DMS153 (cell line): ENCODE data around the gene DGCR6L.
"Not testable (repeated sequence)": the region's sequence is repeated elsewhere in the genome, so short reads cannot be mapped to it uniquely, and the experiment has no call there.

Source experiments
- DNase-seq: peaks from one replicate; lab custom pipeline; 2025; lab: John Stamatoyannopoulos, UW

The DGCR6L gene

DNA sequence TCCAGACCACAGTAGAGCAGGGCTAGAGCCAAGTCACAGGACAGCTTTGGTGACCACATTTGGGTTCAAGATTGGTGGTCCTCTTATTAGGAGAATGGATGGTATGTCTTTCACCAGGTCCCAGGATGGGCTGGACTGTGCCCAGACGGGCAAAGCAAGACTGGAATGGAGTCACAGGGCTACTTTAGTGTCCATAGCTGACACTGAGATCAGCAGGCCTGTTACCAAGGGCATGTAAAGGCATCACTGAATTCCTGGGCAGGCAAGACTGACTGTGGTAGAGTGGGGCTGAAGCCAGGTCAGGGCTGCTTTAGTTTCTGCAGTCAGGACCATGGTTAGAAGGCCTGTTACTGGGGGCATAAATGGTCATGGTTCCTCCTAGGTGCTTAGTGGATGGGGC, 6.1 kb upstream of the DGCR6L start:
- not testable (repeated sequence) for DNase-seq

DNA sequence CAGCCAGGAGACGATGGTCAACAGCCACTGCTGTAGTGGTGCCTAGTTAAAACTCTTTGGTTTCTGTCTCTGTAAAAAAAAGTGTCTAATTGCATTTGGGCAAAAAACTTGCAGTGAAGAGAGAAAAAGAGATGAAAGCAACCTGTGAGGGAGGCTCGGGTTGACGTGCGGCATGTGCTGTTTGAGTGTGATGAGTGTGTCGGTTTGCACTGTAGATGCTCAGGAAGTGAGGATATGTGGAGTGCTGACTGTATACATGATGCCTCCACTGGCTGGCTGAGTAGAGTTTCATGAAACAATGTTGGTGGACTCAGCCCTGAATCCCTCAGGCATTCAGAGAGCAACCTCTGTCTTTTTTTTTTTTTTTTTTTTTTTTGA, 4.3 kb upstream of the DGCR6L start:
- DNase-seq = no peak

DNA sequence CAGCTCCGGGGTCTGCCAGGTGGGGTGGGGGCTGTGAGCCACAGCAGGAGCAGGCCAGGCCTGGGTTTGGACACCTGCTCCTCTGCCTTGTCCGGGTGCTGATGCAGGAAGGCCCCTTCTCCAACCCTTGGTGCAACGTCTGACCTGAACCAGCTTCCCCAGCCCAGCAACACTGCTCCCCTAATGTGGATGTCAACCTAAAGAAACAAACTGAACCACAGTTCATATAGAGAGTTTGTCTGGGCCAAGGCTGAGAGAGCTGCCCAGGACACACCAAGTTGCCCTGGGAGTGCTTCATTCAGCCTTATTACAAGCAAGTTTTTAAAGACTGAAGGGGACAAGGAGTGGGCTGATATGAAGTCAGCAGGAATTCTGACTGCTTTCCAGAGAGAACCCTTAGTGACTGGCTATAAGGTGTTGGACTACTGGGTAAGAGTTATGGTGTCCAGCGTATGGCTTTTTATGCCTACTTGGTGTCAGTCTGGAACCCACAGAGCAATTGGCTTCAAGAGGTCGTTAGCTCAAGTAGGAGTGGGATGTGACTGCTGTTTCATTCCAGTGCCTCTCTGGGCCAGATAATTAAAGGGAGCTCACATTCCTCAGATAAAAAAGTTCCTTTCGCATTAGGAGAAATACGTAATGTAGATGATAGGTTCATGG, 1.8 kb upstream of the DGCR6L start:
- not testable (repeated sequence) for DNase-seq

DNA sequence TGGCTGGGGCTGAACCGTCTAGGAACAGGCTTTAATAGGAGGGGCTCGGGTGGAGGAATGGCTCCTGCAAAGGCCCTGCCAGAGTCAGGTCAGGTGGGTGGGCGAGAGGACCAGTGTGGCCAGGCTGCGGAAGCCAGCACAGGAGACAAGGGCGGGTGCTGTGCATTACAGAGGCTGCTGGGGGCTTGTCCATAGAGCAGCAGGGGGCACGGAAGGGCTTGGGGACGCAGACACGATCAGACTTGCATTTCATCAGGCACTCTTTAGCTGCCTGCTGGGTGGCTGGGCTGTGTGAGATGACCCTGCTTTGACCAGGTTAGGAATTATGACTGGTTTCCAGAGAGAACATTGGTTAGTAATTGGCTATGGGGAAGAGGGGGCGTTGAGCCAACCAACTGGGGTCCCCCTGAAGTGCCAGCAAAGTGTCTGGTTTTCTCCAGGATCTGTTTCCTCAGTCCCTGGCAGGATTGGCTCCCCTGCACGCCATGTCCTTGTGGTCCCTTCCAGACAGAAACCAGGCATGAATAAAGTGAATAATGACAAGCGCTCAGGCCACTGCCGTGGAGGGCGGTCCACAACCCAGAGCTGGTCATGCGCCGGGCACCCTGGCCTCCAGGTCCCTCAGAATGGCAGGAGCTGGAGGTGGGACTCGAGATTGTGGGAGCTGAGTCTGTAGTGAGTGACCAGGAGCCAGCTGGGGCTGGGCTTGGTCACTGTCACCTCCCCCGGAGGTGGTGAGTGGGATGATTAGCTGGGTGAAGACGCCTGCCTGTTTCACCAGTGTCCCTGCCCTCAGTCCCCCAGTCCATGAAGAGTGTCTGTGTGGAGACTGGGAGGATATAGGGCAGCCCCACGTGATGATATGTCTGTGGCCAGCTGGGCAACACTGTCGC, 1.0 kb upstream of the DGCR6L start:
- DNase-seq = not testable (repeated sequence)

DNA sequence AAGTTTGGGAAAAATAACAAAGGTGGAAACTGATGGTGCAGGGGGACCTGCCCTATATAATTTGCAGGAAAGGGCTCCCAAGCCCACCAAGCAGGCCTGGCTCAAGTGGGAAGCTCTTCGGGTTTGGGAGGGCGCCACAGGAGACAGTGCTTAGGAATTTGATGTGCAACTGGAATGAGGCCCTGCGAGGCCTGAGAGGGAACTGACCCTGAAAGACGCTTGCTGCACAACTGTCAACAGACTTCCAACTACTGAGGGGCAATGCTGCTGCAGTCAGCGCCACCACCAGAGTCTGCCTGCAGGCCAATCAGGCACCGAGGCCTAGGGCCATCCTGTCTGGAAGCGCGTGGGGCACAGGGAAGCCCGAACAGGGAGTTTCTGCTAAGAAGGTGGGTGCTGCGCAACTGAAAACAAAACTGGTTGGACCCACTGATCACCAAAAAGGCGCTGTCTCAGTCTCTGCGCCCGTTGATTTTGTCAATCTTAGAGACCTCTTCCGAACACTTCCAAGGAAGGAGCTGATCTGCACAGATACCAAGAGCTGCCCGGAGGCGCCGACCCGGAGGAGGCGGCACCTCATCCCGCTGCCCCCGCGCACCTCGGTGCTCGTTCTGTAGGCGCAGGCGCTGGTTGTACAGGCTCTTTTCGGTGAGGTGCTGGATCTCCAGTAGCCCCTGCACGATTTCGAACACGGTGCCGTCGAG, 667 bp downstream of the DGCR6L start:
- no peak for DNase-seq

DNA sequence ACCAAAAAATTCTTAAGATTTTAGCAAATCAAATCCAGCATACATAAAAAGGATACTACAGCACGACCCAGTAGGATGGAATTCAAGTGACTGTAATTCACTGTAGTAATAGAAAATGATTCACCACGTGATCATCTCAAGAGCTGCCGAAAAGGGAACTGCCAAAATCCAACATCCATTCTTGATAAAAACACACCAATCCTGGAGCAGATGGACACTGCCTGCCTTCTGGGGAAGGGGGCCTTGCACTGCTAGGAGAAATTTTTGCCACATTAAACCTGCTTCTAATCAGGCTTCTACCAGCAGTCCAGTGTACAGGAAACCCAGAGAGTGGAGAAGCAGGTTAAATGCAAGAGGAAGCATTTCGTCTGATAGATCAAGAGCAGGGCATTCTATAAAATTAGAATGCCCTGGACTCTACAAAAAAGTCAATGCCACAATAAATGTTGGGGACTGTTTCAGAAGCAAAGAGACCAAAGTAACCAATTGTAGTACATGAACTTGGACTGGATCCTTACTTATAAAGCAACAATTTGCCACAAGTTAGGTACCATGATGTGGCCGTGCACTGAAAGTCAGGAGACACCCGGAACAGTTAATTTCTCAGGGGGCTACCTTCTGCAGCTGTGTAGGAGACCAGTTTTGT, 1.7 kb downstream of the DGCR6L start:
- not testable (repeated sequence) for DNase-seq

DNA sequence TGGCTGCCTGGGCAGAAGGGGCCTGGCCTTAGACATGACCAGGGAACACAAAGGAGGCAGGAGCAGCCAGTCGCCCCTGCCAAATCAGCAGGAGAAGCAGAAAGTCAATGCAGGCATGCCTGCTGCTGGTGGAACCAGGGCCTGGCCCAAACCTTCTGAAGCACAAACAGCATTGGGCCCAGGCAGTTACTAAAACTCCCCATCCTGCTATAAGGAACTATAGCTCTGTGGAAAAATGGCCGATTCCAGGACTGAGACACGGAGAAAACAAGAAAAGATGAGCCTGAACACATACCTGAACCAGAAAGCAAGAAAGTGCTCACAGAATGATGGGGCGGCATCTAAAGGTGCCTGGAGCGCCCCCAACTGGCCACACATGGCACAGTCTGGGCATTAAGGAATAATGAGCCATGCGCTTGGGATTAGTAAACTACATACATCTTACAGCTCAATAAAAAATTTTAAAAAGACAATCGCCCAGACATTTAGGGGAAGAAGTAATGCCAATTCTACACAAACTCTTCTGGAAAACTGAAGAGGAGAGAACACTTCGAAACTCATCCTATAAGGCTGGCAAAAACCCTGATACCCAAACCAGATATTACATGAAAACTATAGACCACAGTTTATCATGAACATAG, 2.3 kb downstream of the DGCR6L start:
- not testable (repeated sequence) for DNase-seq

DNA sequence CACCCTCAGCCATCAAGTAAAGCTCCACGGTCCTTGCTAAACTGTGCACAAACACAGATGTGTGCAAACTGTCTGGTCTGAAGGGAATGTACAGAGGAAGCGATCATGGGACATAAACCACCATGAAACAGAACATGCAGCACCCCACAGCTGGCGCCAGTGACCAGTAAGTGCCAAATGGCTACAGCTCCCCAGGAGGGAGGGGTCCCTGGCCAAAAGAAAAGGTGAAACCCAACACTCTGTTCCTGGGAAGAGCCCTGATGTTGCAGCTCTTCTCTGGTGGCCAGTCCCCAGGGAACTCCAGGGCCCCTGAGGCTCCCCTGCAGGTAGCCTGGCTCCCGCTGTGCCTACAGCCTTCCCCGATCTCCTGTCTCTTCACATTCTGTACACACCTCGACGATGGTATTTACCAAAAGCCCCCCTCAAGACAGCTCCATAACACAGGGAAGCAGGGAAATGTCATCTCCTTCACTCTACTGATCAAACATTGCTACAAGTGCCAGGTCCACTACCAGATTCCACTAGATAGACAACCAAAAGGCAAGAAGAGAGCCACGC, 2.9 kb downstream of the DGCR6L start:
- DNase-seq = no peak

DNA sequence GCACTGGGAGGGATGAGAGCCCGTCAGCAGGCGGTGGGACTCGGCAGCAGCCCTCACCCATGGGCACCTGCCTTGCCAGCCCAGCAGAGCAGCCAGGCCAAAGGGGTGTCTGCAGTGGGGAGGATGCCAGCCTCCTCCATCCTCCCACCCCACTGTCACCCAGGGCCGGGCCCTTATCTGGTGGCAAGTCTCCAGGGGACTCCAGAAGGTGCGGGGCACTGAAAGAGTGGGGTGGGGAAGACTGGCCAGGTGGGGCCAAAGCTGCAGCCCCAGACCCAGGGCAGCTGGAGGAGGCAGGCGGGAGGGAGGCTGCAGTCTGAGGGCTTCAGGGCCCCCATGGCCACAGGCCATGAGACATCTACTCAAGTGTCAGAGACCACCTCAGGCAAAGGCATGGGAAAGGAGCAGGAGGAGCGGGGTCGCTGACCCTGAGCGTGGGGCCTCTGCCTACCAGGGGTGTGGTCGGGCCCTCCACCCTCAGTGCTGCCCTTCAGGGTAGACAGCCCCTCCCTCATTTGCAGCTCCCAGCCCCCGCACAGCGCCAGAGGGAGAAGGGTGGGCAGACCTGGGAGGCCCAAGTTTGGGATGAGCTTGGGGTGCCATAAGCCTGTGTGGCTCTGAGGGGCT, 3.5 kb downstream of the DGCR6L start:
- DNase-seq = no peak

DNA sequence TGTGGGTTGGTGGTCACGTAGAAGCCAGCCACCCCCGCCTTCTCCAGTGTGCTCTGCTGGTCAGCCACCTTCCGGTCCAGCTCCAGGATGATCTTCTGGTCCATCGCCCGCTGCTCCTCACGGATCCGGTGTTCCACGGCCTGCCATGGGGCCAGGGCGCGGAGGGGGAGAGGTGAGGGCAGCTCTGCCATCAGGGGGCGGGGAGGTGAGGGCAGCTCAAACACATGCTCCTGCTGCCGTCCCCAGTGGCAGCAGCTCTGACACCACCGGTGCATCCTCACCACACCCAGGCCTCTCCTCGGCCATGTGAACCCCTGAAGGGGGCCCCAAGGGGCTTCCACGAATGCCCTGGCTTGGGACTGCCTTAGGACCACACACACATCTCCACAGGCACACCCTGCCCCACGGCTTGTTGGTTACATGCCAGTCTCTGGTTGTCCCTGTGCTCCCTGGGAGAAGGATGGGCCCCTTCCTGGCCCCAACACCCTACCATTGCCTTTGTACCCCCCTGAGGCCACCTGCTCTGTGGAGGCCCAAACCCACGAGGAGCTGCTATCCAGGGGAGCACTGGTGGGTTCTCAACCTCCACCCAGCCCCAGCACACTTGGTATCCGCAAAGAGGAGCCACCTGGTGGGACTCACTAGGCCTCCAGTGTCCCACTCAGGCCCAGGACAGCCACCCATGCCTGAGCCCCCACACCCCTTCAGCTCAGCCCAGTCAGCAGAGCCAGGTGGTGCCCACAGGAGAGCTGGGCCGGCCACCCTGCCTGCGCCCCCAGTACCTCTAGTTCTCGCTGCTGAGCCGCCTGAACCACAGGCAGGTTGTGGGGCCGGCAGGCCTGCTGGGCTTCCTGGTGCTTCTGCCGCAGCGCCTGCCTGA, 4.3 kb downstream of the DGCR6L start:
- no peak for DNase-seq

DNA sequence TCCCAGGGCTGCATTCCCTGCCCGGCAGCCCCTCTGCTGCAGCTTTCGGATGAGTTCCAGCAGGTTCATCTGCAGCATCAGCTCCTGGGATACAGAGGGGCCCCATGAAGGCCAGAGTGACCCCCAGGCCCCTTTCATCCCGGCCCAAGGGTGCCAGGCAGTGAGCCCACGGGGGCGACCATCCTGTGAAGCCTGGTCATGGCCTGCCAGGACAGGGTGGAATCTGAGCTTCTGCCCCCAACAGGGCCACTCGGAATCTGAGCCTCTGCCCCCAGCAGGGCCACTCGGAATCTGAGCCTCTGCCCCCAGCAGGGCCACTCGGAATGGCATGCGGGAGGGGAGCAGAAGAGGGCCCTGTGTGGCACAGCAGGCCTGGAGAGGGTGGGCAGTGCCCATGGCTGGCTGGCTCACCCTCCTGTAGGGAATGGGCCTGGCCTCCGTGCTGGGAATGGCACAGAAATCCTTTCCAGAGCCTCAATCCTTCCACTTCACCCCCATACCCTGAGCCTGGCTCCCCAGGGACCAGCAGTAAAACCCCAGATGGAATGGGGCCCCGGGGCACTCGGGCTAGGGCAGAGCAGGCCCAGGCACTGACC, 5.0 kb downstream of the DGCR6L start:
- DNase-seq = not testable (repeated sequence)

DNA sequence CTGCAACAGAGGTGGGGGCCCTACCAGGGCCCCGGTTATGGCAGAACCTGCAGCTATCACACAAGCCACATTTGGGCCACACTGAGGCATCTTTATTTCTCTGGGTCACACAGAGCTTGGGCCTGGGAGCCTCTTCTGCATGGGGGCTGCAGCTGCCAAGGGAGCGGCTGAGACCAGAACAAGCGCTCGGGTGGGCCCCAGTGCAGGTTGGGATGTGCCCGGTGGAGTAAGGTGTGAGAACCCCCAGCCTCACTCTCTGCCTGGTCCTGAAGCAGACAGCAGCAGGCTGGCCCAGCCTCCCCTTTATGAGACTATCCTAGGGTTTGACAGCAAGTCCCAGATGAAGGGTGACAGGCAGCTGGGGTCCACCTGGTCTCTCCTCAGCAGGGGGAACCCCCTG, 5.7 kb downstream of the DGCR6L start:
- DNase-seq = not testable (repeated sequence)

DNA sequence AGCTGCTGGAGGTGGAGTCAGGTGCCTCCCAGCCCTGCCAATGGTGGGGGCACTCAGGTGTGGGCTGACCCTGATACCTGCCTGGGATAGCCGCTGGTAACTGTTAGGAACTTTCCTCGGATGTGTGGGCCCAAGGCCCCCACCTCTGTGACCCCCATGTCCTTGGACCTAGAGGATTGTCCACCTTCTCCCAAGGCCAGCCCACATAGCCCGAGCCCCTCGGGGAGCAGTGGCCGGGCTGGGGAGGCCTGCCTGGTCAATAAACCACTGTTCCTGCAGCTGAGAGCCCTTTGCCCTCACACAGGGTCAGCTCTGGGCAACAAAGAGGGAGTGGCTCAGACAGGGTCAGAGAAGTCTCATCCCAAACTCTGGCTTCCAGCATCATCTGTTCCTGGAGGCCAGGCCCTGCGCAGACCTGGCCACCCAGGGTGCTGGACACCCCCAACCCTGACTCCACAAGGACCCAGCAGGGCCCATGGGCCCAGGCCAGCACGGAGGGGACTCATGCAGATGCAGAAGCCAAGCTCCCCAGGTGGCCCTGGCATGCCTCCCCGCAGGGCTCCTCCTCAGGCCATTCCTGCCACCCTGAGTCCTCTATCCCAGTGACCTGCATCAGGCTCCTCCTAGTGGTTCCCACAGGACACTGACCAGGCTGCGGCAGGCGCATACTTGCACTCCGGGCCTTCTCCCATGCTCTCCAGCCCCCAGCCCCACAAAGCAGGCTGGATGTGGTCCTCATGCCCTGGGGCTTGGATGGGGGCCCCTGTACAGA, 6.4 kb downstream of the DGCR6L start:
- not testable (repeated sequence) for DNase-seq

DNA sequence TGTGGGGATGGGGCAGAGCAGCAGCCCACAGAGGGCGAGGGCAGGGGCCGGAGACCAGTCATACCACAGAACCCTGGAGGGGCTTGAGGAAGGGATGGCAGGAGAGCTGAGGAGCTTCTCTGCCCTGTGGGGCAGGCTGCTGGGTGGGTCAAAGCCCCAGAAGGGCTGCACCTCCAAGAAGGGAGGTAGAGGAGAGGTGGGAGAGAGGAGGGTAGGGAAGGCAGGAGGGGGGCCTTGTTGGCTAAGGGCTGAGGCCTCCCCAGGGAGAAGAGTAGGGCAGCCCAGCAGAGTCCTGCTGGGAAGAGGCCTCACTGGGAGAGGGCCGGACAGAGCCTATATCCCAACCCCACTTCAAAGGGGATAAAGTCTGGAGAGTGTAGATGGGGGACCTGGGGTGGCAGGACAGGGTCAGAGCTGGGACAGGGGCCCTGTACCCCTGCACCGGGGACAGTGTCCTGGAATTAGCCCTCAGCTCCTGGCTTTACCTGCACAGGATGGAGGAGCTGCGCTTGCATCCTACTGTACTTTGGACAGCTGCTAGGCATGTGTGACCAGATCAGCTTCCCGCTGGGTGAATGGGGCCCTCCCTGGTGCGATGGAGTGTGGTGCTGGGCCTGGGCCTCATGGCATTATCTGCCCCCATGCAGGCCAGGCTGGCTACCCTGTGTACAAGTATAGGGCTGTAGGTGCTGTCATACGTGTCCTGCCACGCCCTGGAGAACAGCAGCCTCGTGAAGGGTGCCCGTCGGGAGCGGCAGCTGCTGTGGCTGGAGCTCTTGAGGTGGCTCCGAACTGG, 7.3 kb downstream of the DGCR6L start:
- no peak for DNase-seq

DNA sequence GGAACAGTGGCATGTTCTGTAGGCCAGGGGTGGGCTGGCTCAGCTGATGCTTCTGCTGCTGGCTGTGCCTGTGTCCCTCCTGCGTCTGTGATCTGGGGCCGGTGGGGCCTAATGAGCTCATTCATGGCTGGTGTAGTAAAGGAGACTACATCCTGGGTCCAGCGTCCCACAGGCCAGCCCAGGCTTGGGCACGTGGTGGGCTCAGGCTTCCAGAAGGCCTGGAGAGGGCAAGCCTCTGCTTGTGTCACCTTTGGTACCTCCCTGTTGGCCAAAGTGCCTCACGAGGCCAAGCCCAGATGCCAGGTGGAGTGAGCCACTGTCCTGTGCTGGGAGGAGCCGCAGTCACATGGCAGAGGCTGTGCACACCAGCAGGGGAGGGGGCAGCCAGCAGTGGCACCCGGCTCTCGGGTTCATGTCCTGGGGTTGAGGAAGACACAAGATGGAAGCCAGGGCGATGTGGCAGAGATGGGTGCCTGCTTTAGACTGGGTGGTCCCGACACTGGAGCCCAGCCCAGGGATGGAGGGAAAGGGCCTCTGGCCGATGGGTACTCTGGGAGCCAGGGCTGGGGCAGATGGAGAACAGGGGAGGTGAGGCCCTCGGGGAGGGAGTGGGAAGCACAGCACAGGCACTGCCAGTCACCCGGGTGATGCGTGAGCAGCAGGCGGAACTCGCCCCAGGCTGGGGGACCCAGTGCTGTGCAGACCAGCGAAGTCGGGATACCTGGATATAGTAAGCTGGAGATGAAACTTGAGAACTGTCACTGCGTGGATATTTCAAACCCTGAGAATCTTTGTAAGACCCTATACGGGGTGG, 8.4 kb downstream of the DGCR6L start:
- DNase-seq = not testable (repeated sequence)

DNA sequence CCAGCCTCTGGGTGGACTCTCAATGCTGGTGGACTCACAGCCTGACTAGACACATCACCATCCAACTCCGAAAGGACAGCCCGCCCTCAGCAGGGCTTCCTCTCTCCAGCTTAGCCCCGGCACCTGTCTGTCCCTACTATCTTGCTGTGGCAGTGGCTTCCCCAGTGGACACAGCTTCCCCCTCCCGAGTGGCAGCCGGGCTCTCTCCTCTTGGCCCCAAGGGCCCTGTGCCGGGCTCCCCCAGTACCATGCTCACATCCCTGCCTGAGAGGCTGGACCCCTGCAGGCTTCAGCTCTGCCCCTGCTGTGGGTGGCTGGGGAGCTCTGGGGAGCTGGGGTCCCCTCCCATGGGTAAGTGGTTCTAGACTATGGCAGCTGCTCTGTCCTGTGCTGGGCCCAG, 9.1 kb downstream of the DGCR6L start:
- not testable (repeated sequence) for DNase-seq

DNA sequence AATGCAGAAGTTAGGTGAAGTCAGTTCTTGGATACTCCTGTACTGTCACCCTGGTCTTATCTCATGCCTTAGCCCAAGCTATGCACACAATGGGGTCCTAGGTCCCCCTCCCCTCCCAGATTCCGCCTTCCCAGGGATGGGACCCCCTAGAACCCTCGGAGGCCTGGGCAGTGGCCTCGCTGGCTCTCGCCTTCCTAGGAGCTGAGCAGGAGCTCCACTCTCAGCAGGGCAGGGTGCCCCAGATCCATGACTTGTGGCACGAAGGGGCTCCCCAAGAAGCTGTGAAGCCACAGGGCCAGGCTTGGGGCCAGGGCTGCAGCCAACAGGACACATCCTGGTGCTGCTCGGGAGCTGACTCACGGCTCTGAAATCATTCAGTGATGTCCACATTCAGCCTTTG, 9.7 kb downstream of the DGCR6L start:
- DNase-seq = not testable (repeated sequence)
